Hair follicular keratinocyte (primary cell): ENCODE measurements around the gene POLRMT. TPM values are rescaled to one million over a fixed set of nuclear protein-coding genes. Genes with fewer than 3 reads are reported as not detected.

Experiments used
- total RNA-seq: library from RNA; depleted of rRNA; stranded (reverse); fragments of >200 nt; gene quantifications from 2 replicates; pipeline ENCODE4 v1.2.3, GENCODE V29; 2015

Gene POLRMT
- 26.4 and 36.2 TPM in 2 replicates for total RNA-seq

GRCh38 chr19:633068-633785 lies at the start of gene POLRMT:
Gene POLRMT (minus strand): TSS chr19:633537. CDS start chr19:633512, 25 bp downstream.

GRCh38 chr19:676339-677105 lies 43.2 kb upstream of the POLRMT start, which contains the start of gene FSTL3:
Gene FSTL3 (plus strand): TSS chr19:676392. CDS start chr19:676424, 32 bp downstream.

GRCh38 chr19:662962-663681 lies 29.8 kb upstream of the POLRMT start, which contains the start of gene RNF126:
Gene RNF126 (minus strand): TSS chr19:663214. CDS start chr19:663121, 93 bp downstream.

GRCh38 chr19:639253-640160 lies 6.2 kb upstream of the POLRMT start, which contains the start of gene FGF22:
Gene FGF22 (plus strand): TSS chr19:639879. CDS start chr19:639926, 47 bp downstream.

GRCh38 chr19:589693-590395 lies 43.5 kb downstream of the POLRMT start, which contains the start of gene HCN2:
Gene HCN2 (plus strand): TSS chr19:589881. CDS start chr19:589946, 65 bp downstream.

GRCh38 chr19:572140-572742 lies 61.1 kb downstream of the POLRMT start, which contains the start of gene BSG:
Gene BSG (plus strand): TSS chr19:572596. CDS start chr19:572635, 39 bp downstream.

Other genes with a start within 250 kb of the POLRMT start
- gene C2CD4C, start 224.4 kb downstream of the POLRMT start, total RNA-seq, result 0.15 and 2.0 TPM in 2 replicates
- gene SHC2, start 172.5 kb downstream of the POLRMT start, total RNA-seq, result 0.08 TPM in 1 of 2 replicates, not detected in the other
- not detected in 2 replicates for gene MADCAM1, start 137.1 kb downstream of the POLRMT start, total RNA-seq
- 42.6 and 50.3 TPM in 2 replicates for gene TPGS1, start 126.0 kb downstream of the POLRMT start, total RNA-seq
- gene CDC34, start 101.8 kb downstream of the POLRMT start, total RNA-seq, result 105 and 109 TPM in 2 replicates
- gene GZMM, start 89.5 kb downstream of the POLRMT start, total RNA-seq, result not detected in 2 replicates
- 721 and 787 TPM in 2 replicates for gene BSG, start 60.9 kb downstream of the POLRMT start, total RNA-seq
- gene HCN2, start 43.7 kb downstream of the POLRMT start, total RNA-seq, result 0.08 TPM in 1 of 2 replicates, not detected in the other
- not detected in 2 replicates for gene FGF22, start 6.3 kb upstream of the POLRMT start, total RNA-seq
- 126 and 152 TPM in 2 replicates for gene RNF126, start 29.7 kb upstream of the POLRMT start, total RNA-seq
- 259 and 303 TPM in 2 replicates for gene FSTL3, start 42.9 kb upstream of the POLRMT start, total RNA-seq
- gene PRSS57, start 61.9 kb upstream of the POLRMT start, total RNA-seq, result not detected in 2 replicates
- 0.11 TPM in 1 of 2 replicates, not detected in the other for gene PALM, start 75.4 kb upstream of the POLRMT start, total RNA-seq
- 7.2 and 12.6 TPM in 2 replicates for gene MISP, start 117.6 kb upstream of the POLRMT start, total RNA-seq
- gene PTBP1, start 163.9 kb upstream of the POLRMT start, total RNA-seq, result 216 and 283 TPM in 2 replicates
- 0.27 TPM in 1 of 2 replicates, not detected in the other for gene PLPPR3, start 188.4 kb upstream of the POLRMT start, total RNA-seq
- not detected in 2 replicates for gene AZU1, start 194.3 kb upstream of the POLRMT start, total RNA-seq
- gene PRTN3, start 207.5 kb upstream of the POLRMT start, total RNA-seq, result not detected in 2 replicates
- not detected in 2 replicates for gene ELANE, start 218.8 kb upstream of the POLRMT start, total RNA-seq
- gene CFD, start 226.1 kb upstream of the POLRMT start, total RNA-seq, result 0.55 TPM in 1 of 2 replicates, not detected in the other